Putamen (tissue), 1 donor: ENCODE measurements around the gene IL1RL2.

Source experiments
- DNase-seq: peaks from one replicate; pipeline ENCODE4 v3.0.0-alpha.2; 2016; ENCODE audit warnings: low spot score

IL1RL2 gene

DNA sequence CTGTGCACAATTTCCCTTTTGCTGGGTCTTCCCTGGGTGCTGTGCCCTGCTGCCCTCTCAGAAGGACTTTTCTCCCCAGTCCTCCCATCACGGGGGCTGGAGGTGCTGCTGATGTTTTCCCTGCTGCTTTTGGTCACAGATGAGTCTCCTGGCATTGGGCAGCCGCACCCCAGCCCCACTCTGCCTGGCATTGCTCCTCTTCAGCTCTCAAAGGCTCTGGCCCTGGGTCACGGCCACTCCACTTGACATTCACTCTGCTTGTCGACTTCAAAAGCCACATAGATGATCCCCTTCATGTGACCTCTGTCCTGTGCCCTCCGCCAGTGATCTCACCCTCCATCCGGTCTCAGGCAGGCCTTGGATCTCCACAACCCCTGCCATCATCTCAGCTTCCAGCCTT, 81.0 kb downstream of the IL1RL2 start:
- no peak for DNase-seq

- no peak for DNase-seq
Measured at GRCh38 chr2:102268510-102269199, 81.8 kb downstream of the IL1RL2 start.

- no peak for DNase-seq
Measured at GRCh38 chr2:102269200-102269524, 82.3 kb downstream of the IL1RL2 start.

DNA sequence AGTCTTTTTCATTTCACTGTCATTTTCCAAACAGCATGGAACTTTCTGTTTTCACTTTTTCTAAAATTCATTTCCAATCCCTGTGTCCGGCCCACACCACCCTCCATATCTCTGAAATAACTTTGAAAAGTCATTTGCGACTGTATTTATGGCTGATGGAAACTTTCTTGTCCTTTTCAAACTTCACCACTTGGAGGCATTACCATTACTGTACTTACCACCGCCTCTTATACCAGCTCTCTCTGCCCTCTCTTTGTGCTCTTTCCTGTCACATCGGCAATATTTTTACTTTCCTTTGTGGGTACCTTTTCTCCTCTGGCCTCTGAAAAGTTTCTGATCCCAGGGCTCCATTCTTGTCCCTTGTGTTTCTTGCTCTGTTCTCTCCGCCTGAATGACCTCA, 85.0 kb downstream of the IL1RL2 start:
- DNase-seq, result no peak

GRCh38 chr2:102273619-102274211, 86.9 kb downstream of the IL1RL2 start:
- DNase-seq, result no peak

DNA sequence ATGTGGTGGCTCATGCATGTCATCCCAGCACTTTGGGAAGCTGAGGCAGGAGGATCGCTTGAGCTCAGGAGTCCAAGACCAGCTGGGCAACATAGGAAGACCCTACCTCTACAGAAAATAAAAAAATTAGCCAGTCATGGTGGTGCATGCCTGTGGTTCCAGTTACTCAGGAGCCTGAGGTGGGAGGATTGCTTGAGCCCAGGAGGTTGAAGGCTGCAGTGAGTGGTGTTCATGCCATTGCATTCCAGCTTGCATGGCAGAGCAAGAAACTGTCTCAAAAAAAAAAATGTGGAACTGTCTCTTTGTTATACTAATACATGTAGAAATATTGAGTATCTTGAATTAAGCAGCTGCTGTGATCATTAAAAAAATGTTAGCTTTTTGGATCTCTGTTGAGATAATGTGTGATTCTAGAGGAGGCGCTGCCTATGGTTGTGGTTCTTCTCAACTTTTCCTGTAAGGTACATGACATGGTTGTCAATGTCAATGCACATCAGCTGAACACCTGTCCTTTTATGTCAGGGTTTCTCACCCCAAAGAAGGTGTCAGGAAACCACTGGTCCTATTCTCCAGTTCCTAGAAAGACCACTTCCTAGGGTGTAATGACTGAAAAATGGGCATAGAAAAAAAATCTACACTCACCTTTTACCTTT, 89.9 kb downstream of the IL1RL2 start:
- DNase-seq, result no peak

DNA sequence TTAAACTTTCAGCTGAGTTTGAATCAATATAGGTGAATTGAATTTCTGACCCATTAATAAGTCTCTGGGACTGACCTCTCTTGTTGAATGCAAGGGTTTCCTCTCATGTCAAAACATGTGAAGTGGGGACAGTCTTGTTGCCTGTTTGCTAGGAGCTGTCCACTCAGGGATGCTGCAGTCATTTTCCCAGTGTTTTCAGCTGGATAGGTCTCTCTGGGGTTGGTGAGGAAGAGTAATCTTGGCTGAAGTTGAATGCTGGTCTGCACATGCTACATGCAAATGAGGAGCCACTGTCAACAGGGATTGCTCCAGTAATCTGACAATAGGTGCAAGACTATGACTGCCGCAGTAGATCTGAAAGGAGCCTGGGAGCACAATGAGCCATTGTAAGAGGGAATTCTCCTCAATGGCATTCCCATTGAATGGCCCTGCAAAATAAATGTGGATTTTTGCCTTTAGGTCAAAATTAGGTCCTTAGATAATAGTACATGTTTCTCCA, 90.4 kb downstream of the IL1RL2 start:
- no peak for DNase-seq

DNA sequence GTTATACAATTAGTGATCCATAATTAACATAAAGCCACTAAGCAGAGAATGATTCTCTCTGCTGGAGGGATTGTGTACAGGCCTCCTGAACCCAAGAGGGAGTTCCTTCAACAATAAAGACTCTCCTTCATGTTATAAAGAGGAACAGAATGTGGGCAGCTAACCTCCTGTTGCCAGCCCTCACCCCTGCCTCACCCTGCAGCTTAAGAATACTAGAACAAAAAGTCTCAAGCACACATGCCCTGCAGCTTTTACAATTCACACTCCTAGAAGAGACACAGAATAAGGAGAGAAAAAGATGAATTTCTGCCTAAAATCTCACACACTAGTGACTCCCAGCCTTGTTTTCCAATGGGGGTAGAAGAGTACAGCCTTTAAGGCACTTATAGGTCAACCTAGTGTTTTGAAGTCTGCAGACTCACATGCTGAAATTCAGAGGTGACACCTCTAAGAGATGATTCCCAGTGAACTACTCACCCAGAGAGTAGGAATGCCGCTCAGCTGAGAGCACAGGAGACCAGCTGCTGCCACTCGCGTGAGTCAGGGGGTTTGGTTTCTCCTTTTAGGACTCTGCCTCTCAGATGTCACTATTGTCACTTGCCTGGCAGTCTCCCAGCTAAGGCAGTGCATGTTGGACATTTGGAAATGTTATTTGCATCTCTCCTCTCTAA, 92.0 kb downstream of the IL1RL2 start:
- DNase-seq, result no peak

DNA sequence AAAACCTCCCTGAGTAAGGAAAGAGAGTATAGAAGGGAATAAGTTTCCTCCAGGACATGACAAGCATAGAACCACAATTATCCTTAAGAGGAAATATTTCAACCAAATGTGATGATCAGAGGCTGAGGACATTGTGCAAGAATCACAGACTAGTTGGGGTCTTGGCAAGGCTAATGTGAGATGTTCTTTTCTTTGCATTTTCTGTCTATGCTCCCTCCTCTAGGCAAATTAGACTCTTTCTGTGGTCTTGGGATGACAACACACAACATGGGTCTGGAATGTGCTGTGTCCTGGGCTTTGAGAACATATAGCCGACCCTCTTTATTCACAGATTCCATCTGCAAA, 92.5 kb downstream of the IL1RL2 start:
- DNase-seq, result no peak

DNA sequence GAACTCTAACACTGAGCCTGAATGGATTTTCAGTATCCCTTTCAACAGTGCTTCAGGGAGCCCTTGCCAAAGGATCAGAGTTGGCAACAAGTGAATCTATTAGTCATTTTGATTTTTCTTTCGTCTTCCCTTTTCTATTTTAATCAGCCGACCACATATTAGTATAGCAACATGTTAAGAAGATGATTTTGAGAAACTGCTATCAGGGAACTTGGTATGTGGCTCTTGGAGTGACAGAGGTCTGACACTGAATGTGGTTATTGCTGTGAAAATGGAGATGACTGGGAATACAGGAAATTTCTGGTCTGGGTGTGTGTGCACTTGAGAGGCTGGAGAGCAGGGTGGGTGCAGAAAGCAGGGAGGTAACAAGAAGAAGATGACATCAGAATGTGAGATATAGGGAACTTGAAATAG, 95.9 kb downstream of the IL1RL2 start:
- no peak for DNase-seq

GRCh38 chr2:102283996-102284395, 97.2 kb downstream of the IL1RL2 start:
- no peak for DNase-seq

DNA sequence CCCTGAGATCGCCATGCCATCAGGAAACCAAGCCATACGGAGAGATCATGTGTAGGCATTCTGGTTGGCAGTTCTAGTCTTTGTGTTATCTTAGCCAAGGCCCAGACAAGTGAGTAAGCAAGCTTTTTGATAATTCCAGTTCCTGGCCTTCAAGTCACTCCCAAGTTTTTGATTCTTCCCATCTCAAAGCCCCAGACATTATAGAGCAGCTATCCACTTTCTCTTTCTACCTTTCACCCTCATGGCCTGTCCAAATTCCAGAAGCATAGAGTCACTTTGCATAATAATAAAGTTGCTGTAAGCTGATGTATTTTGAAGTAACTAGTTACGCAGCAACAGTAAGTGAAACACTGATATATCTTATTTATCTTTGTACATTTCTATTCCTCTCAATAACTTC, 97.8 kb downstream of the IL1RL2 start:
- no peak for DNase-seq

GRCh38 chr2:102285368-102285767, 98.5 kb downstream of the IL1RL2 start:
- DNase-seq, result no peak

GRCh38 chr2:102286041-102286440, 99.2 kb downstream of the IL1RL2 start:
- DNase-seq, result no peak

DNA sequence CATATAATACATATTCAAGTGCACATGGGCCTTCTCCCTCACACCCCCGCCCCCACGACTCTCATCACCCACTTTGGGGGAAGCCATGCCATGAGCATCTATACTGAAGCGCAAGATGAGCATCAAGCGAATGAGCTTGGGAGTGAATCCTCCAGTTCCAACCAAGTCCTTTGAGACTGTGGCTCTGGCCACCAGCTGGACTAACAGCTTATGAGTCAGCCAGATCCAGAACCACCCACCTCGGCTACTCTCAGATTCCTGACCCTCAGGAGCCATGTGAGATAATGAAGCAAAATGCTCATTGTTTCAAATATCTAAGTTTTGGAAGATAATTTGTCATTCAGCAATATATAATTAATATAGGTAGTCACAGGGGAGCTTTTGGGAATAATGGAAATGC, 102.3 kb downstream of the IL1RL2 start:
- no peak for DNase-seq
